Right forelimb (tissue), 1 donor: Measurements from ENCODE around the gene CRYBB3.
A peak's percentile ranks its signal among the peaks of the same experiment; 100 is the strongest.
"Not testable (repeated sequence)": the region's sequence is repeated elsewhere in the genome, so short reads cannot be mapped to it uniquely, and the experiment has no call there.

Experiments
- DNase-seq: peaks from one replicate; pipeline ENCODE4 v3.0.0-alpha.2; 2018

The CRYBB3 gene

GRCh38 chr22:25176175-25176574, 23.5 kb upstream of the CRYBB3 start:
- DNase-seq = no peak

DNA sequence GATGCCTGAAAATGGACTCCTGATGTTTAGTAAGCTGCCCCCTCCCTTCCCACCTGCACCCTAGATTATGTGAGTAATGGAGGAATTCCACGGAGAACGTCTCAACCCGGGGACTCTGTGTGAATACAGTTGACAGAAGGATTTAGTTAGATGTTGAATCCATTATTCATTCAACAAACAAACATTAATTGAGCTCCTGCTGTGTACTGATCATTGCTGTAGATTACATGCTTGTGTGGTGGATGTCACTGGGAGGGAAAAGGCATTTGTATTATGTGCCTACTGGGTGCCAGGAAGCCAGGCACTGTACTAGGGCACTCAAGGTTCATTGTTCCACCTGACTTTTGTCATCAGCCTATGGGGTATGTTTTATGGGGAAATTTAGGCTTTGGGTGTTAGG, 22.9 kb upstream of the CRYBB3 start:
- DNase-seq = no peak

DNA sequence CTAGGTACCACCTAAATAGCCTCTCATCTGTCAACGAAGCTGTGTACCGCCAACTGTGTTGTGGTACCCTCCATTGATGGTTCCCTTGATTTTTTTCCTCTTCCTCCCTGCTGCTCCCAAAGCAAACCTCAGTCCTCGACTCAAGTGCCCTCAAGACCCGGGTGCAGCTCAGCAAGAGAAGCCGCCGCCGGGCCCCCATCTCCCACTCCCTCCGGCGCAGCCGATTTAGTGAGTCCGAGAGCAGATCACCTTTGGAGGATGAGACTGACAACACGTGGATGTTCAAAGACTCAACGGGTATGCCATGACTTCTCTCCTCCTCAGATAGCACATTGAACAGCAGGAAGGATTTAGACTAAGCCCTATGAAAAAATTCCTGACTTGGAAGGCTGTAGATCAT, 22.4 kb upstream of the CRYBB3 start:
- no peak for DNase-seq

DNA sequence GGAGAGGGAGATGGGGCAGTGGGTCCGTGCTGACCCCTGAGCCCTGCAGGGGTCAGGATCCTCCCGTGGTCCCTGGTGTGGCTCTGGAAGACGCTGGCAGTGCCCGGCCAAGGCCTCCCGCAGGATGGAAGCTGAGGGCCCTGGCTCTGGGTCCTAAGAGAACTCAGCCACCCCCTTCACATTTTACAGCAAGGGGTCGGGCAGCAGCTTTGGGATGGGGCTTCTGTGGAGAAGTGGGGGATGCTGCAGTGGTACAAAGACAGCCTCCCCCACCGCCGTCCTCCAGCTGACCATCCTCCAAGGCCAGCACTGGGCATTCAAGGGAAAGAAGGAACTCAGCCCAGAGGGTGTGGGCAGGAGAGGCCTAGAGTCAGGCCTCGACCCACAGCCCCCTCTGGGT, 21.8 kb upstream of the CRYBB3 start:
- DNase-seq = no peak

- DNase-seq = not testable (repeated sequence)
These were observed 21.3 kb upstream of the CRYBB3 start for GRCh38 chr22:25178348-25178747.

DNA sequence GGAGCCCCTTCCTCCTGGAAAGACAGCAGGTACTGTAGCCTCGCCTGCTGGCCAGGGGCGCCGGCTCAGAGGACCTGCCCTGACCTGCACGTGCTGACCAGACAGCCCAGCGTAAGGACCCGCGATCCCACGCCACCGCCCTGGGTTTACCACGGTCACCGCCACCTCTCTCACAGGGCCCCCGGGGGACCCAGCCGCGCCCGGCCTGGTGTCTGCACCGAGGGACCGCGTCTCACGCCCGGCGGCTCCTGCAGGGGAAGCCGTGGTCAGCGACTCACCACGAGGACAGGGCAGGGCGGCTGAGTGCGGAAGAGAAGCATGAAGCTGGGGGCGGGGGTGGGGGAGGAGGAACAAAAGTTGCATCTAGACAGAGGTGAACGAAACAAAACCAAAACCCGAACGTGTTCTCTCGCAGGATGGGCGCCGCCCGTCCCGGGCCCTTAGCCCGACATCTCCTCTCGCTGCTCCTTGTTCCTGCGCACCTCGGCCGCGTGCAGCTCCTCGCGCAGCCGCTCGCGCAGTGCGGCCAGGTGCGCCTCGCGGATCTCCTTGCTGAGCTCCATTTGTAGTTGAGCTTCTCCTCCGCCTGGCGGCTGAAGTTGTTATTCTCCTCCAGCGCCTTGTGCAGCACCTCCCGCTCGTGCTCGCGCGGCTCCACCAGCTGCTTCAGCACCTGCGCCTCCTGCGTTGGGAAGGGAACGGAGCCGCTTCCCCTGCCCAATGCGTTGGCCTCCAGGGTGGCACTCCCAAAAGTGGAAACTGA, 20.6 kb upstream of the CRYBB3 start:
- DNase-seq = not testable (repeated sequence)

- no peak for DNase-seq
These were observed 17.2 kb upstream of the CRYBB3 start for GRCh38 chr22:25182131-25183110.

DNA sequence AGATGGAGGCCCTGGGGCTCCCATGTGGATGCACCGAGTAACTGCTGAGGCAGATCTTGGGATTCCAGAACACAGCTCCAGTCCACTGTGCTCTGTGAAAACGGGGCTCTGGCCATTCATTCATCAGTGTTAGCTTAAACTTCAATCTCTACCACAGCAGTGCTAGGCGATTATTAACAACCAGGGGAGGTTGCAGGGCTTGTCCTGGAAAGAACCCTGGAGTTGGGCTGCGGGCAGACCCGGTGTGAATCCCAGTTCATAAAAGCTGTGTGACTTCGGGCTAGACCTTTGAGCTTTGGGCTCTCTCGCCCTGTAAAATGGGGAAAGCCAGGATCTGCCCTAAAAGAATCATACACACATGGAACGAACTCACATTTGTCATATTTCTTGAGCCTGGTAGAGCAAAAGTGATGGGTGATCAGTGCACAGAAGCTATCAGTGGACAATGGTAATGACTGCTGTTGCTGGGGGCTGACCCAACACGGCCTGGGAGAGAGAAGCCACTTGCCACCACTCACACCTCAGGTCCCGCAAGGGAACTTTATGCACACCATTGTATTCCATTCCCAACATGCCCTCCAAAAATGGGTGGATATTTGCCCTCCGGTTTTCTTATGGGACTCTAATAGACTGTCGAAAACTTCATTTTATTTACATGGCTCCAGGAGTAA, 15.6 kb upstream of the CRYBB3 start:
- no peak for DNase-seq

DNA sequence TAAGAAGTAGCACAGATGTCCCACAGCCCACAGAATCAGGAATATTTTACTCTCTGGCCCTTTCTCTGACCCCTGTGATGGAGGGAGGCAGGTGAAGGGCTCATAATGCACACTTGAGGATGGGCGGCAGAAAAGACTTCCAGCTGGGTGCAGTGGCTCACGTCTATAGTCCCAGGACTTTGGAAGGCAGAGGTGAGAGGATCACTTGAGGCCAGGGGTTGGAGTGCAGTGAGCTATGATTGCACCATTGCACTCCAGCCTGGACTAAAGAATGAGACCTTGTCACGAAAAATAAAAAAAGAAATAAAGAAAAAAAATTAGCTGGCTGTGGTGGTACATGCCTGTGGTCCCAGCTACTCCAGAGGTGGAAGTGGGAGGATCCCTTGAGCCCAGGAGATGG, 13.5 kb upstream of the CRYBB3 start:
- no peak for DNase-seq

- DNase-seq = no peak
These were observed 12.2 kb upstream of the CRYBB3 start for GRCh38 chr22:25187469-25187868.

DNA sequence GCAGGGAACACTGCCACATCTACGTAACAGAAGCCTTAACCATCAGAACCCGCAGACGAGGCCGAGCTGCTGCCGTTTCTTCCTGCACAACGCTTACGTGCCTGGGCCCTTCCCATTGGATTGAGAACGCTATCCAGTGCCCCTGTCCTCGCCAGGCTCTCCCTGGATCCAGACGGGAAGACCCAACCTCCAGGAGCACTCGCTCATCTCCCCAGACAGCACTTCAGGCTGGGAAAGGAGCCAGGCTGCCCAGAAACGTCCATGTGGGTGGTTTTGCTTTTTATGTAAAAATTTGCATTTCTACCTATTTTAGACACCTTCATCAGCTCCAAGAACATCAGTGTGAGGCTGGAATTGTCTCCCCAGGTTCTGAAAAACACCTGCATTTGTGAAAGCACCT, 7.3 kb upstream of the CRYBB3 start:
- no peak for DNase-seq

DNA sequence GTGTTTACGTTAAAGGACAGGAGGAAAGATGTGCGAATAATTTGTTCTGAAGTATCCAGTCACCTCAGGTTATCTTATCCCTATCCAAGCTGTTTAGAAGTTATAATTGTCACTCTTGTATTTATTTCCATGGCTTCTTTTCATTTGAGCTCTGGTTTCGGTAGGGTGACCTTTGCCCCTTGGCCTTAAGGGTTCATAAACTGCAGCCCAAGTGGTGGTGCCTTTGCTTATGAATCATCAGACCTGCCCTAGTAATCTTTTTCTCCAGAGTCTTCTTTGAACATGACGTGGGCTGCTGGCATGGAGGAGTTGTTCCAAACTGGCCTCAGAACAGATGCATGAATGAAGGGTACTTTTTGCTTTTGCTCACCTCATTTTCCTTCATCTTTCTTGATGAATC, 6.5 kb upstream of the CRYBB3 start:
- no peak for DNase-seq

DNA sequence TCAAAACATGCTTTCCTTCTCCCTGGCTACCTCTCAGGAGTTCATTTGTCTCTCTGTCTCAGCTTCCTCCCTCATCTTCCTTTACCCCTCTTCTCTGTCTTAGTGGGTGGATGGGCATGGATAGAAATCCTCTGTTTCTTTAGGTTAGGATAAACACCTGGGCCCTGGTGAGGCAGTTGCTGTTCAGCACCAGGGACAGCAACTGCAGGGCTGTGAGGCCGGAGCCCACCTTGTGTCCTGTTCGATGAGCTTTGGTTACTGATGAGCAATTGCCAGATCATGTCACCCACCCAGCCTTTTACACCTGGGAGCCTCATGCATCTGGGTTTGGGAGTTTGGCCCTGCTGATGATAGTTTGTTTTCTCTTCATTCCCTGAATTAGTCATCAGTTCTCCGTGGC, 6.1 kb upstream of the CRYBB3 start:
- no peak for DNase-seq

GRCh38 chr22:25196326-25196725, 3.3 kb upstream of the CRYBB3 start:
- no peak for DNase-seq

GRCh38 chr22:25197340-25197739, 2.3 kb upstream of the CRYBB3 start:
- DNase-seq = no peak

- no peak for DNase-seq
These were observed 1.3 kb downstream of the CRYBB3 start for GRCh38 chr22:25200967-25201366.

DNA sequence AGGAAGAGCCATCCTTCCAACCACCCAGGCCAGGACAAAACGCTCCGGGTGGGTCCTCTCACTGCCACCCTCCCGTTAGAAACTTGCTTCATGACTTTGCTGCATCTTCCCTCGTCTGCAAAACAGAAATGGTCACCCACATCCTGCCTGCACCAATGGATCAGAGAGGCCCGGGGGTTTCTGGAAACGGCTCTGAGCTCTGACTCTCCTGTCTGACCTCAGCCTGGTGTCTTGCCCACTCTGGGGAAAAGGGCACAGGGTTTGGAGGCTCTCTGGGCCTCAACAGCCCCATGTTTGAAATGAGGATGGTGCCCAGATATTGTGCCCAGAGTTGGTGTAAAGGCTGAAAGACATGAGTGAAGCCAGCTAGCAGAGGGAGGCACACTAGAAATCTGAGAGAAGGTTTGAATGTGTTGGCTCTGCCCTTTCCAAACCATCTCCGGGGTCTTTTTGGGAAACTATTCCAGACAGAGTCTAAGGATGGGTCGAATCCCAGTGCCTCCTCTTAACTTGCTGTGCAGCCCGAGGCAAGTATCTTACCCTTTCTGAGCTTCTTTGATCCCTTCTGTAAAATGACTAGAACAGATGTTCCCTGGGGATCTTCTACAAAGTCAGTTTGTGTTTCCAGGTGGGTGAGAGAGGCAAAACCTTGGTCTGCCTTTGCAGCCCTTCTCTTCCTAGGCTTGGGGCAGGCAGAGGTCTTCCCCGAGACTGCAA, 2.1 kb downstream of the CRYBB3 start:
- DNase-seq = no peak

GRCh38 chr22:25202290-25202921, 2.7 kb downstream of the CRYBB3 start:
- DNase-seq = peak; percentile 65

GRCh38 chr22:25203082-25203481, 3.4 kb downstream of the CRYBB3 start:
- DNase-seq = no peak

GRCh38 chr22:25204547-25204946, 4.9 kb downstream of the CRYBB3 start:
- DNase-seq = not testable (repeated sequence)

GRCh38 chr22:25205847-25206246, 6.2 kb downstream of the CRYBB3 start:
- DNase-seq = no peak

DNA sequence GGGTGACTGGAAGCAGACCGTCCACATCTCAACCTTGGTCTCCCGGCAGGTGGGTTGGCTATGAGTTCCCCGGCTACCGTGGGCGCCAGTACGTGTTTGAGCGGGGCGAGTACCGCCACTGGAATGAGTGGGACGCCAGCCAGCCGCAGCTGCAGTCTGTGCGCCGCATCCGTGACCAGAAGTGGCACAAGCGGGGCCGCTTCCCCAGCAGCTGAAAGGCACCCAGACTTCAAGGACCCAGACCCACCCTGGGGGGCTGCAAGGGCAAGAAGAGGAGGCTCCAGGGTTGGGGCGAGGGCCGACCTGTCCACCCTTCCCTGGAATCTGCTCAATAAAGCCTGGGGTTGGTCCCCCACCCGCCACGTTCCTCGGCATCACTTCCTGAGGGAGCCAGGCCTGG, 7.3 kb downstream of the CRYBB3 start:
- DNase-seq = no peak
